ENCODE data around the gene GOLM1.

The GOLM1 gene

DNA sequence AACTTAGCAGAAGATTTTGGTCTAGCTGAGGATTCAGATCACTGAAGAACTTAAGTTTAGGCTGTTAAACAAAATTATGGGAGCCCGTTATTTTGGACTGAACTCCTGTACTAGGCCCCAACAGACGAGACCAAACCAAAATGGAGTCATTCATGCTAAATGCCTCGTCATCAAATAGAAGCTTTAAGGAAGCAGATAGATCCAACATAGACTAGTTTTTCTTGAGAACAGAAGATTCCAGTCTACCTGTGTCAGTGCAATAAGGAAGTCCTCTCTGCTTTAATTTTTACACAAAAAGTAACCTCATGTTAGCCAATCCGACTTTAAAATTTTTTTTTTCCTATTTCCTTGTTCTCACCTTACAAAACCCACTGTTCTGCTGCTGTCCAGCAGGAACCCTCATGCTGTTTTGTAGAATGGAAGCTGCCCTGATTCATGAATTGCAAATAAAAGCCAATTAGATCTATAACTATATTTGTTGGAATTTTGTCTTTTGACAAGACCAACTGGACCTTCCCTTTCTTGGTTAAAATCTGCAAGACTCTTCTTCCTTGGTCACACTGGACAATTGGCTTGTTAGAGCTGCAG, 29.0 kb upstream of the GOLM1 start:
- no peak overlapping the region for H3K4me3 ChIP-seq (replicated peaks; ENCODE audit: low read depth, low read length)
- DNase-seq (ENCODE audit: extremely low read depth, low read depth), result no peak
- TF ChIP-seq, protein P1, sequence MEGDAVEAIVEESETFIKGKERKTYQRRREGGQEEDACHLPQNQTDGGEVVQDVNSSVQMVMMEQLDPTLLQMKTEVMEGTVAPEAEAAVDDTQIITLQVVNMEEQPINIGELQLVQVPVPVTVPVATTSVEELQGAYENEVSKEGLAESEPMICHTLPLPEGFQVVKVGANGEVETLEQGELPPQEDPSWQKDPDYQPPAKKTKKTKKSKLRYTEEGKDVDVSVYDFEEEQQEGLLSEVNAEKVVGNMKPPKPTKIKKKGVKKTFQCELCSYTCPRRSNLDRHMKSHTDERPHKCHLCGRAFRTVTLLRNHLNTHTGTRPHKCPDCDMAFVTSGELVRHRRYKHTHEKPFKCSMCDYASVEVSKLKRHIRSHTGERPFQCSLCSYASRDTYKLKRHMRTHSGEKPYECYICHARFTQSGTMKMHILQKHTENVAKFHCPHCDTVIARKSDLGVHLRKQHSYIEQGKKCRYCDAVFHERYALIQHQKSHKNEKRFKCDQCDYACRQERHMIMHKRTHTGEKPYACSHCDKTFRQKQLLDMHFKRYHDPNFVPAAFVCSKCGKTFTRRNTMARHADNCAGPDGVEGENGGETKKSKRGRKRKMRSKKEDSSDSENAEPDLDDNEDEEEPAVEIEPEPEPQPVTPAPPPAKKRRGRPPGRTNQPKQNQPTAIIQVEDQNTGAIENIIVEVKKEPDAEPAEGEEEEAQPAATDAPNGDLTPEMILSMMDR (IDR thresholded peaks at IDR 0.05; ENCODE audit: low read depth, low read length, missing control alignments), result no peak

DNA sequence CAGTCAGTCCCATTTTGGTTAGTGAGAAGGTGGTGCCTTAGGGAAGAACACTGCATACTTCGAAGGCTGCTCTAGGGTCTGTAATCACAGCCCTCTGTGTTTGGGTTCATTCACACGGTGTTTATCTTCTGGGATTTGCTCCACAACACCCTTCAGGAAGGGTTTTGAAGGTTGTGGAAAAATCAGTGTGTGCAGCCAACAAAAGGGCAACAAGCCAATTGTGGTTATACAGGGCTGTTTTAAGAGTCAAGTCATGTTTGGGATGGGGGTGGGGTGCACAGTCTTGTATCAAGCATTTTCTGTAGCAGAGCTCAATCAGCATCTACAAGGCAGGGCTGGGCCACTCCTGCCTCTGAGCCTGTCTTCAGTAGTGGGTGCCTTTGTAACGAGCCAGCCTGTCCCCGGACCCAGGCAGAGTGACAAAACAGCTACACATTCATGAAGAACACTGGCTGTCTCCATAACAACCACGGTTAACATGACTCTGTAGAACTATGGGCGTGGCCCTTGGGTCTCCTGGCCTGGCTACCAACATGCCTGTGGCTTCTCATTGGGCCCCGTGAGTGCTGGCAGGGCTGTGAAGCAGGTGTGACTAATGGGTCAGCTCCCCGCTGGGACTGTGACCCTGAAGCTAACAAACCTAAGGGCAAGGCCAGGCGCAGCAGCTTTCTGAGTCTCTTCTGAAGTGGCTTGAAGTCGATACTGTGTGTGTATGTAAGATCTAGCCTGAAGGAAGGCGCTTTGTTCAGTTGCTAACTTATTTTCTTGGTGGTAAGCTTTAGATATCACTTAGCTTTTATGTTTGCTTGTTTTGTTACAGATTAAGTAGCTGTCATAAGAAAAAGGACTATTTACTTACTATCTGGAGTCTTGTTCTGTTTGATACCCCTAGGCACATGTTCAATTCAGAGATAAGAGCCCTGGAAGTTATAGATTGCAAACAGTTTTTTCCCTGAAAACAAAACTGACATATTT, 27.9 kb upstream of the GOLM1 start:
- TF ChIP-seq, protein P1 (IDR thresholded peaks at IDR 0.05; ENCODE audit: low read depth, low read length, missing control alignments), result no peak
- no peak overlapping the region for H3K4me3 ChIP-seq (replicated peaks; ENCODE audit: low read depth, low read length)
- peak; percentile 63 for DNase-seq (ENCODE audit: extremely low read depth, low read depth)

DNA sequence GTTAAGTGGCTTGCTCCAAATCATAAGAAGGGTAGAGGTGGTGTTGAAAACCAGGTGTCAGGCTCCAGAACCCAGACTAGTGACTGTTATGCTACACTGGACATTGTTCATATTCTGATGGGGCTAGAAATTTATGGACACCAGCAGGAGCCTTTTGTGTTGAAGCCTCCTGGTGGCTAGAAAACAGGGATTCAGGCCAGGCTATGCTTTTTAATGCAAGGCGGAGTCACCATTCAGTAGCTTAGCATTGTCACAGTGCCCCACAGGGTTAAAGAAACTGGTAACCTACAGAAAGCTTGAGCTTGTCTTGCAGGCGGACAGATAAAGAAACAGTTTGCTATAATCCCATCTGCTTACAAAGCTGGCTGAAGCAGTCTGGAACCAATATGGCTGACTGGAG, 23.0 kb upstream of the GOLM1 start:
- DNase-seq (ENCODE audit: extremely low read depth, low read depth), result no peak
- H3K4me3 ChIP-seq (replicated peaks; ENCODE audit: low read depth, low read length), result no peak overlapping the region
- TF ChIP-seq, protein P1 (IDR thresholded peaks at IDR 0.05; ENCODE audit: low read depth, low read length, missing control alignments), result no peak

DNA sequence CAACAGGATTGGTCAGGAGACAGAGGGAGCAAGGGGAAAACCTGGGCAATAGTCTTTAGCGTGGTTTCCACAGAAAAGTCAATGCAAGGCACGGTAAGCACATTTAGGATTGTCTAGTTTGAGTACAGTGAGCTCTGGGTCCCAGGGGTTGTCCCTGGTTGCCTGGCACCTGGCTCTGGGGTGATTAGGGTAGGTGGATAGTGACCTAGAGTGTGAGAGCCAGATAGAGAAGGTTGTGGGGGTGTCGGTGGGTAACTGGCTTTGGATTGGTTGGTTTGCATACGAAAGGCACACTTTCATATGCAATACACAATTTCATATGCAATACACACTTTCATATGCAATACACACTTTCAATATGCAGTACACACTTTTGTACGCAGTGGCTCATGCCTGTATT, 20.1 kb upstream of the GOLM1 start:
- DNase-seq (ENCODE audit: extremely low read depth, low read depth), result no peak
- H3K4me3 ChIP-seq (replicated peaks; ENCODE audit: low read depth, low read length), result no peak overlapping the region
- TF ChIP-seq, protein P1 (IDR thresholded peaks at IDR 0.05; ENCODE audit: low read depth, low read length, missing control alignments), result no peak

DNA sequence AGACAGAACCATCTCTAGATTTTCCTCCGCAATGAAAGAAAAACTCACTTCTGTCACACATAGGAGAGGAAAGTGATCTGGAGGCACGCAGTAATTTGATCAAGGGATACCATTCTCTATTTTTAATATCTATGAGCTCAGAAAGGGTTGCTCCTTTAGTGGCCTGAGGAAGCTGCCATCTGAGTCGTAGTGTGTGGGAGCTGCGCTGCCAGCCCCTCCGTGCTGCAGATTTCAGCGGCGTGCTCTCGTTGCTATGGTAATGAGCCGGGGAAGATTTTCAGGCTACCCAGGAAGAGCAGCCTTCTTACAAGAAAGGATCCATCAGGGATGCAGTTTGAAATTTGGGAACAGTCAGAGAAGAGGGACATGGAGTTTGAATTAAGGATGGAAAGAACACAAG, 17.1 kb upstream of the GOLM1 start:
- TF ChIP-seq, protein P1 (IDR thresholded peaks at IDR 0.05; ENCODE audit: low read depth, low read length, missing control alignments), result no peak
- H3K4me3 ChIP-seq (replicated peaks; ENCODE audit: low read depth, low read length), result no peak overlapping the region
- DNase-seq (ENCODE audit: extremely low read depth, low read depth), result no peak

DNA sequence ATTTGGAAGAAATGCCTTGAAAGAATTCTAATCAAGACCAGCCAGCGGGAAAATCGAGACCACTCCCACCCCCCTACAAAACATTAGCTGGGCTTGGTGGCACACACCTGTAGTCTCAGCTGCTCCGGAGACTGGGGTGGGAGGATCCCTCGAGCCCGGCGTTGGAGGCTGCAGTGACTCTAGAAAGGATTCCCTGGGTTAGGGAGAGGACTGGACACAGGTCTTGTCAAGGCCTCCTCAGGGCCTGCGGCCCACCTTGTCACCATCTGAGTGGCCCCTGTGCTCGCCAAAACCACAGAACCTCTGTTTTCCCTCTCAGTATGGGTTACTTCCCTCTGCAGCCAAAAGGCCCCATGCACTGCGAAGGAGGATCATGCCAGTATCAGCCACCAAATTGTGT, 16.5 kb upstream of the GOLM1 start:
- H3K4me3 ChIP-seq (replicated peaks; ENCODE audit: low read depth, low read length), result no peak overlapping the region
- DNase-seq (ENCODE audit: extremely low read depth, low read depth), result no peak
- TF ChIP-seq, protein P1 (IDR thresholded peaks at IDR 0.05; ENCODE audit: low read depth, low read length, missing control alignments), result no peak
